Ovary (tissue), 3 donors: Measurements from ENCODE around the gene CBR4.

ENCODE experiments used
- POLR2A ChIP-seq: fragments of 450-650 bp; IDR thresholded peaks from one replicate; pipeline ENCODE4 v1.6.1; 2017; ENCODE audit warnings: antibody characterized with exemption, mild to moderate bottlenecking, moderate library complexity
- TF ChIP-seq, protein P1 (sequence below), 3 donors: fragments of 450-650 bp in 2 of 3; fragments of 200-600 bp in 1 of 3; IDR thresholded peaks; one replicate each; pipeline versions ENCODE4 v1.5.1 to v1.8.0; 2016 to 2022; ENCODE audit warnings: antibody characterized with exemption in 3 of 3, mild to moderate bottlenecking in 1 of 3
- donor health status: DM: no; HTN: no; CAD: no.

DNA sequence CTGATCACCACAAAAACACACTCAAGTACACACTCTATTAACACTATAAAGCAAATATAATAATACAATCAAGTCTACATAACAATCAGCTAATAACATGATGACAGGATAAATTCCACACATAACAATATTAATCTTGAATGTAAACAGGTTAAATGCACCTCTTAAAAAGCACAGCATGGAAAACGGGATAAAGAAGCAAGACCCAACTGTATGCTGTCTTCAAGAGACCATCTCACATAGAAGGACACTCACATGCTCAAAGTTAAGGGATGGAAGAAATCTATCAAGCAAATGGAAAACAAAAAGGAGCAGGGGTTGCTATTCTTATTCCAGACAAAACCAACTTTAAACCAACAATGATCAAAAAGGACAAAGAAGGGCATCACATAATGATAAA, 28.1 kb downstream of the CBR4 start:
- TF ChIP-seq, protein P1, sequence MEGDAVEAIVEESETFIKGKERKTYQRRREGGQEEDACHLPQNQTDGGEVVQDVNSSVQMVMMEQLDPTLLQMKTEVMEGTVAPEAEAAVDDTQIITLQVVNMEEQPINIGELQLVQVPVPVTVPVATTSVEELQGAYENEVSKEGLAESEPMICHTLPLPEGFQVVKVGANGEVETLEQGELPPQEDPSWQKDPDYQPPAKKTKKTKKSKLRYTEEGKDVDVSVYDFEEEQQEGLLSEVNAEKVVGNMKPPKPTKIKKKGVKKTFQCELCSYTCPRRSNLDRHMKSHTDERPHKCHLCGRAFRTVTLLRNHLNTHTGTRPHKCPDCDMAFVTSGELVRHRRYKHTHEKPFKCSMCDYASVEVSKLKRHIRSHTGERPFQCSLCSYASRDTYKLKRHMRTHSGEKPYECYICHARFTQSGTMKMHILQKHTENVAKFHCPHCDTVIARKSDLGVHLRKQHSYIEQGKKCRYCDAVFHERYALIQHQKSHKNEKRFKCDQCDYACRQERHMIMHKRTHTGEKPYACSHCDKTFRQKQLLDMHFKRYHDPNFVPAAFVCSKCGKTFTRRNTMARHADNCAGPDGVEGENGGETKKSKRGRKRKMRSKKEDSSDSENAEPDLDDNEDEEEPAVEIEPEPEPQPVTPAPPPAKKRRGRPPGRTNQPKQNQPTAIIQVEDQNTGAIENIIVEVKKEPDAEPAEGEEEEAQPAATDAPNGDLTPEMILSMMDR (IDR thresholded peaks at IDR 0.05): no peak
- no peak for TF ChIP-seq POLR2A
